ENCODE data around the gene TP53I3.
"Not testable (repeated sequence)": the region's sequence is repeated elsewhere in the genome, so short reads cannot be mapped to it uniquely, and the experiment has no call there.

The TP53I3 gene

DNA sequence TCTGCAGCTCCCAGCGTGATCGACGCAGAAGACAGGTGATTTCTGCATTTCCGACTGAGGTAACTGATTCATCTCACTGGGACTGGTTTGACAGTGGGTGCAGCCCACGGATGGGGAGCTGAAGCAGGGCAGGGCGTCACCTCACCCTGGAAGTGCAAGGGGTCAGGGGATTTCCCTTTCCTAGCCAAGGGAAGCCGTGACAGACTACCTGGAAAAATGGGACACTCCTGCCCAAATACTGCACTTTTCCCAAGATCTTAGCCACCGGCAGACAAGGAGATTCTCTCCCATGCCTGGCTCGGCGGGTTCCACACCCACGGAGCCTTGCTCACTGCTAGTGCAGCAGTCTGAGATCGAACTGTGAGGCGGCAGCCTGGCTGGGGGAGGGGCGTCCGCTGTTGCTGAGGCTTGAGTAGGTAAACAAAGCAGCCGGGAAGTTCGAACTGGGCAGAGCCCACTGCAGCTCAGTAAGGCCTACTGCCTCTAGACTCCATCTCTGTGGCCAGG lies 10.6 kb upstream of the TP53I3 start:
- DNase-seq = not testable (repeated sequence)

DNA sequence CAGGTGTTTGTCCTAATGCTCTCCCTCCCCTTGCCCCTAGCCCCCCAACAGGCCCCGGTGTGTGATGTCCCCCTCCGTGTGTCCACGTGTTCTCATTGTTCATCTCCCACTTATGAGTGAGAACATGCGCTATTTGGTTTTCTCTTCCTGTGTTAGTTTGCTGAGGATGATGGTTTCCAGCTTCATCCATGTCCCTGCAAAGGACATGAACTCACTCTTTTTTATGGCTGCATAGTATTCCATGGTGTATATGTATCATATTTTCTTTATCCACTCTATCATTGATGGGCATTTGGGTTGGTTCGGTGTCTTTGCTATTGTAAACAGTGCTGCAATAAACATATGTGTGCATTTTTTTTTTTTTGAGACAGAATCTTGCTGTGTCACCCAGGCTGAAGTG lies 8.6 kb upstream of the TP53I3 start:
- not testable (repeated sequence) for DNase-seq

DNA sequence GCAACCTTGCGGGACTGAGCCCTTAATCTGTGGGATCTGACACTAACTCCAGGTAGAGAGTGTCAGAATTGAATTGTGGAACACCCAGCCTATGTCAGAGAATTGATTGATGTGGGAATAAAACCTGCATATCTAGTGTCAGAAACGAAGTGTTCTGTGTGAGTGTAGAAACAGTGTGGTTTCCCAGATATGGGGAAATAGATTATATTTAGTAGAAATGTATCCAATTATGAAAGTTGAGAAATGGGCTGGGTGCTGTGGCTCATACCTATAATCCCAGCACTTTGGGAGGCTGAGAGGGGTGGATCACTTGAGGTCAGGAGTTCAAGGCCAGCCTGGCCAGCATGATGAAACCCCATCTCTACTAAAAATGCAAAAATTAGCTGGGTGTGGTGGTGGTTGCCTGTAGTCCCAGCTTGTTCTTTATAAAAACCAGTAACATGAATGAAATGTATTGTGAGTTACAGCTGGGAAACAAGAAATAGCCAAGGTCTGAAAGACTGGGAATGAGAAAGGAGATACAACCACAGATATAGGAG lies 4.3 kb upstream of the TP53I3 start:
- no peak for DNase-seq

DNA sequence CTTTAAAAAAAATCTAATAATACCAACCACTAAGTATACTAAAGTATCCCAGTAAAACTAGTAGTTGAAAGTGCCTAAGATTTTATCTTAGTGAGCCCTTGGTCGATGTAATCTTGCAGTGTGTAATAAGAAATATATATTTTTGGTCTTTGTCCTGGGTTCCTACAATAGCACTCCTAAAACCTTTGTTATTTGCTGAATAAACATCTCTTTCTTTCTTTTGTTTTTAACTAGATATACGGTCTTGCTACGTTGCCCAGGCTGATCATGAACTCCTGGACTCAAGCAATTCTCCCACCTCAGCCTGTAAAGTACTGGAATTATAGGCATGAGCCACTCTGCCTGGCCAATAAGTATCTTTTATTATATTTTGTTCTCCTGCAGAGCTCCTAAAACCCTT lies 2.4 kb upstream of the TP53I3 start:
- no peak for DNase-seq

DNA sequence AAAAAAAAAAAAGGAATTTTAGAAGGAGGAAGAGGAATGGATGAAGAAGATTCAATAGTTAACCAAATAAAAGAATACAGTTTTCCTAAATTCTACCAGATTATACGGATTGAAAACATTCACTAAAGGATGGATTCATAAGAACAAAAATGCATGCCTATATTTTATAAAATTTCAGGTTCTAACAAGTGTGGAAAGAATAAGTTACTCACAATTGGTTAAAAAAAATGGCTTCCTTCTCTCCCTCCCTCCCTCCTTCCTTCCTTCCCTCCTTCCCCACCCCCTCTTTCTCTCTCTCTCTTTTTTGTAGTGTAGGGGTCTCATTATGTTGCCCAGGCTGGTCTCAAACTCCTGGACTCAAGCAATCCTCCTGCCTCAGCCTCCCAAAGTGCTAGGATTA lies 1.6 kb upstream of the TP53I3 start:
- DNase-seq = no peak

DNA sequence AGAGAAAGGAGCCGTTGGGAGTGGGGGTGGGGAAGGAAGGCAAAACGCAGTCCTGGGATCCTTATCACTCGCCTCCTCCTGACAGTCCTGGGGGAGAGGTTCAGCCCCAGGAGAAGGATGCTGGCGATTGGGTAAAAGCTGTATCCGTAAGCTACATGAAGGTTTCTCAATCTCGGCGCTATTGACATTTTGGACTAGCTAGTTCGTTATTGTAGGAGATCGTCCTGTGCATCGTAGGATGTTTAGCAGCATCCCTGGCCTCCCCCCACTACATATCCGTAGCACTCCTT lies 511 bp upstream of the TP53I3 start:
- no peak for DNase-seq

DNA sequence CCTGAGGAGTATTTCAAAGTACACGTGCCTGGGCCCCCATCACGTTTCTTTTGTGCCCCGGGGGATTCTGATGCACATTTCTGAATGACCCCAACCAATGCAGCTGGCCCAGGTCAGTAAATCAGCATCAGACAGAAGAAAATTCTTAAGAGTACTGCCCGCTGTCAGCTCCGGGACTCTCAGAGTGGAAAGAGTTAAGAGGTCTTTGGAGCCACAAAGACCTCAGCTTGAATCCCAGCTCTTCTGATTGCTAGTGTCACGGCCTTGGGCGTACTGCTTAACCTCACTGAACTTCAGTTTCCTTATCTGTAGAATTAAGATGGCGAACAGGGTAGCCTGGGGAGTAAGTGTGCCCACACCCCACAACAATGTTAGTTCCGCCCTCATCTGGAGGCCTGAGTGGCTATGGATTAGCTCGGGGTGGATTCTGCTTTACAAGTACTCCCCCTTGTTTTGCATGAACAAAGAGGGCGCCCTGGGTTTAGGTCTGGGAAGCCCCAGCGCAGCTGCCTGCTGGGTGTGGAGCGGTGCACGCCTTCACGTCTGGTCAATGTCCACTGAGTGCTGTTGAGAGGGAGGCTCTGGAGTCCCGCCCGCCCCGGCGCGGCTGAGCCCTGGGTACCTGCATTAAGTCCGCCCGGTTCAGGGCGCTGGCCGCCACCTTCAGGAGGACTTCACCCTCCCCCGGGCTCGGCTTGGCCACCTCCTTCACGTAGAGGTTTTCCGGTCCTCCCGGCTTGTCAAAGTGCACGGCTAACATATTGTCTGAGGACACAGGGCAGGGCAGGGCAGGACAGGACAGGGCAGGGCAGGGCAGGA lies 858 bp downstream of the TP53I3 start:
- DNase-seq = peak; percentile 57 to 73

DNA sequence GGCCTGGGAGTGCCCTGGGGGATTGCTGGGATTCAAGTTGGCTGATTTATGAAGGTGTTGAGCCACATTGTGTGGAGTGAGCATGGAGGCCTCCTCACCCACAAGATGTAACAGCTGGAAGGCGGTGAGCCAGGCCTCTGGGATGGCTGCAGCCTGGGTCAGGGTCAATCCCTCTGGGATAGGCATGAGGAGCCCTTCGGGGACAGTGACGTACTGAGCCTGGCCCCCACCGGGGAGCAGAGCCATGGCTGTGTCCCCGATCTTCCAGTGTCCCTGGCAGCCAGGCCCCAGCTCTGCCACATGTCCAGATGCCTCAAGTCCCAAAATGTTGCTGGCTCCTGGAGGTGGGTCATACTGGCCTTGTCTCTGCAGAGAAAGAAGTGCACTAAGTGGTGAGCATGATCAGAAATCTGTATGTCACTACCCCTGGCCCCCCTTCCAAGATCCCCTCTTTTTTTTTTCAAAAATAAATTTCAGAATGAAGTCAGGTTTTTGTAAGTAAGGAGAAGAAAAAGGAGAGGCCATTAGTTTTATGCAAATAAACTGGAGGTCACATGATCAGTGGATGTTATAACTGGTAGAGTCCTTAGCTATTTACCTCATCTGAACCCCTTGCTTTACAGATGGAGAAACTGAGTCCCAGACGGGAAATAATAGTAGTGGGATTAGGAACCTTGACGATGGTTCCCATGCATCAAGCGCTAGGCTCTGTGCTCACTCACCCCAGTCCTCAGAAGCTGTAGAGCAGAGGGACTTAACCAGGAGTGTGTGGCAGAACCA lies 1.7 kb downstream of the TP53I3 start:
- DNase-seq = no peak

DNA sequence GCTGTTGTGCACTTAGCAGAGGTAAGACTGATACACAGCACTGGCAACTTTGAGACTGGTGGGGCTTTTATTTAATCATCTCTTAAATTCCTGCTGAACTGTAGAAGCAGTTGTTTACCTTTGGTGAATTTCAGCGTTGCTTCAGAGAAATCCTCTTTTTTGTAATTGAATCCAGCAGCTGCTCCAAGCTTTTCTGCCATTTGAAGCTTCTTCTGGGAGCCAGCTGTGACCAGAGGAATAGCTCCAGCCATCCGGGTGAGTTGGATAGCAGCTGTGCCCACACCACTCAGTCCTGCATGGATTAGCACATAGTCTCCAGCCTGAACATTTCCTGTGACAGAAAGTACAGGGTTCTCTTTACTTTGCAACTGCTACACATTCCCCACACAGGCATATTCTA lies 3.9 kb downstream of the TP53I3 start:
- no peak for DNase-seq

DNA sequence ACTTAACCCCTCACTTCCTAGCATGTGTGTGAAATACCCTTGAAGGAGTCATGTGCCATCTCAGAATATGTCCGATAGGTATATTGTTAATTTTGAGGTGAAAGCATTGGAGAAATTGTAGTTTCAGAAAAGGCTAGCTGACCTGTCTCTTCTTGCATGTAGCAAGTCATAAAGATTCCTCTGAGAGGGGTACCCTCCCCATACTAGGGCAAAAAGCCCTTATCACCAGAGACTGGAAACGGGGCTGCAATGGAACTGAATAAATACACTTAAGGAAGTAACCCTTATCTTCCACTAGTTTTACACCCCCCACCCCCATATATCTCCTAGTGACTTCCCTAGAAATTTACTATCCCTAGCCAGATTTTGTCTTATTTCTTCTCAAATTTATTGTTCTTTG lies 6.8 kb downstream of the TP53I3 start:
- DNase-seq = no peak

DNA sequence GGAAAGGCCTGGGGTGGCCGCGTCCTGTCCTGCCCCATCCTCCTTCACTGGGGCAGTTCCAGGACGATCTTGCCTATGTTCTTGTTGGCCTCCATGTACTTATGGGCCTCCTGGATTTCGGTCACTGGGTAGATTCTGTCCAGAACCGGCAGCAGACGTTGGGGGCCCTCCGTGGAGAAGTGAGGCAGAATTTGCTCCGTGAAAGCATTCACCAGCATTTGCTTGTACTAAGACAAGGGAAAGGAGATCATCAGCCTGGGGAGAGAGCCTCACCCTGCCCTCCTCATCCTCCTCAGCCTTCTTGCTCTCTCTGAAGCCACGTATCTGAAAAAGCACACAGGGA lies 7.1 kb downstream of the TP53I3 start:
- no peak for DNase-seq

DNA sequence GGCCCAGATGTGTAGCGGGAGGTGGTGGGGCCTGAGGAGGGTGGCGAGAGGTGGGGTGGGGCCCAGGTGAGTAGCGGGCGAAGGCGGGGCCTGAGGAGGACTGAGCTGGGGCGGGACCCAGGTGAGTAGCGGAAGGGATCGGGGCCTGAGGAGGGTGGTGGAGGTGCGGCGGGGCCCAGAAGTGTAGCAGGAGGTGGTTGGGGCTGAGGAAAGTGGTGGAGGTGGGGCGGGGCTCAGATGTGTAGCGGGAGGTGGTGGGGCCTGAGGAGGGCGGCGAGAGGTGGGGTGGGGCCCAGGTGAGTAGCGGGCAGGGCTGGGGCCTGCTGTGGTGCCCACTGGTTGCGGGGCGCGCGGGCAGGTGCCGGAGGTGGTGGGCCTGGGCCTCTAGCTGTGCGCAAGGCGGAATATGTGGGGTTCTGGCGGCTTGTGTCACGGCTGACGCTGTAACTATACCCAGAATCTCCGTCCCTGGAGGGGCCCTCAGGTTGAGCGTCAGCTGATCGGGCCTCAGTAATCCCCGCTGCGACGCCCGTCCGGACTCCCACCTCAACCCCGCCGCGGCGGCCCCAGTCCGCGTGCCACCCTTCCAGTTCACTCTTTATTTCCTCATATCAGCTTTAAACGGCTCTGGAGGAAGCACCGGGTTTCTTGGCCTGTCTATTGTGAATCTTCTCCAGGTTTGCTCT lies 7.6 kb downstream of the TP53I3 start:
- DNase-seq = no peak

DNA sequence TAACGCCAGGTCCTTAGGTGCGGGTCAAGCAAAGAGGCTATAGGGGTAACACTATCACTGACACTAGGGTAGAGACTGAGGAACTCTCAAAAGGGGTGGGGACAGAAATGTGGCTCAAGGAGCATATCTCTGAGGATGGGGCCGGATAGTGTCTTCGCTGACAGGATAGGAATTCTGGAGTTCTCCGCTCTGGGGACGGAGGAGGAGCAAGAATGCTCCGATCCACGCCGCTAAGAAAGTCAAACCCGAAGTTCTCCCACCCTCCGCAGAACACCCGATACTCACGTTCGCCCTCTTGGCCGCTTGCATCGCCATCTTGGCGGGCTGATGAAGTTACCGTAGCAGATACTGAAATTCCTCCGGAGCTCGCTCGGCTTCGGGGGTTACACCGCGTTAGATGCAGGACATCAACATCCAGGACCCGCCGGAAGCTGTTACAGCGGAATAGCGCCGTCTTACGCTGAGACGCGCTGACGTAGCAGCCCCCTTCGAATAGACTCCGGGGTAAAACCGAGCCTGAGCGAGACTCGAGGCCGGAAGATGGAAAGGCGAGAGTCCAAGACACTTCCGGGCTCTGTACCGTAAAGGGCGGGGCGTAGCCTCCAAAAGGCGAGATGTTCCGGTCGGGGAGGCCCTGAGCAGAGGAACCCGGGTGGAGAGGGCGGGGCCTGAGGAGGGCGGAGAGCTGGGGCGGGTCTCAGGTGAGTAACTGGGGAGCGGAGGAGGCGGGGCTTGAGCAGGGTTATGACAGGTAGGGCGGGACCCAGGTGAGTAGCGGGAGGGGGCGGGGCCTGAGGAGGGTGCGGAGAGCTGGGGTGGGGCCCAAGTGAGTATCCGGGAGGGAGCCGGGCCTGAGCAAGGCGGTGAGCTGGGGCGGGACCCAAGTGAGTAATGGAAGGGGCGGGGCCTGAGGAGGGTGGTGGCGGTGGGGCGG lies 8.5 kb downstream of the TP53I3 start, which contains the start of gene SF3B6:
TSS of gene SF3B6 (minus strand) at position 412 of the 934 bp plus-strand sequence. CDS start at position 315, 97 bp downstream.
- peak; percentile 100 for DNase-seq

DNA sequence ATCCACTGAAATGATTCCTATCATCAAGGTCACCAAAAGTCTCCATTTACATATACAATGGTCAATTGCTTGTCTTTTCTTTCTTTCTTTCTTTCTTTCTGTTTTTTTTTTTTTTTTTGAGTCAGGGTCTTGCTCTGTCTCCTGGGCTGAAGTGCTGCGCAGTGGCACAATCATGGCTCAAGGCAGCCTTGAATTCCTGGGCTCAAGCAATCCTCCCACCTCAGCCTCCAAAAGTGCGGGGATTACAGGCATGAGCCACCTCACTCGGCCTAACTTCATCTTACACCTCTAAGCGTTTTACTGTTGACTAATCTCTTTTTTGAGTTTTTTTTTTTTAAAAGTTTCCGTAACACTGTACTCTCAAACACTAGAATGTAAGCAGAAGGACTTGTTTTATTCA lies 9.4 kb downstream of the TP53I3 start:
- no peak for DNase-seq

DNA sequence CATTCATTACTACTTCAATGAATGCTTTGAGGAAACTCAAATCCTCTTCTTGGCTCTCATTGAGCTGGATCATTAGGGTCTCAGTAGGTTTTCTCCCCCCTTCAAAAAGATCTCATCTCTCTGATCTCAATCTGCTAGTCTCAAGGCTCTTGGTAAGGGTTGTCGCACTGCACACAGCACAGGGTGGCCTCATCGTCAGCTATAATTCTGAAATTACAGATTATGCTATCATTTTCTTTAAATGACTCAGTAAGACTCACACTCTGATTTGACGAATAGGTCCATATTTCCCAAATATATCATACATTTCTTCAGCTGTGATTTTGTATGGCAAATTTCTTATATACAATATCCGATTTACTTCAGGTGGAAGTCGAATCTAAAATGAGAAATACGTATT lies 10.8 kb downstream of the TP53I3 start:
- no peak for DNase-seq

DNA sequence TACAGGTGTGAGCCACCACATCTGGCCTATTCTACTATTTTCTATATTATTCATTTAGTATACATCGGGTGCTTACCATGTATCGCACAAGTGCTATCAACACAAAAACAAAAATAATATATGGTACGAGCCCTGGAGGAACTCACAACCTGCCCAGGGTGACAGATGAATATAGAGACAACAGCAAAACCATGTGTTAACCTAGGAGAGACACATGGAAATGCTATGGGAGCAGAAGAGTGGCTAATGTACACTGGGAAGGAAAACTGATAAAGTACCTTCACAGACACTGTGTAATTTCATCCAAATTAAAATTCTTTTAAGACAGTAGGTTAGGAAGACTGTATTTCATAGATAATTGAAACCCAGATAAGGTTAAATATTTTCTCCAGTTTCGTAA lies 12.4 kb downstream of the TP53I3 start:
- no peak for DNase-seq

DNA sequence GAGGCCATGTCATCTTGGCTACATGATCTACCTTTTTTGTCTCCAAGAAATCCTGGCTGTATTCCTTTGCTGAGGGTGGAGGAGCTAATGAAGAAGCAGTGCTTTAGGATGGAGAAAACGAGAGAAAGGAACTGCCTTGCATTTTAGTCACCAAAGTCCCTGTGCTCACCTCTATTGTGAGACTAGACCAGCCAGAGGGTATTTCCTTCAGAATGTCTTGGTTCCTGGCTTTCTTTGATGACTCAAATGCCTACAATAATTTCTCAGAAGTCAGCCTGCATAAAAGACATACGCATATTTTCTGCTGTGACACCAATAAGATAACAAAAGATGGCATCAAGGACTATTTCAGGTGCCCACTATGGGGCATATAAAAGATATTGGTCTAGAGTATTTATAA lies 19.3 kb downstream of the TP53I3 start:
- no peak for DNase-seq

DNA sequence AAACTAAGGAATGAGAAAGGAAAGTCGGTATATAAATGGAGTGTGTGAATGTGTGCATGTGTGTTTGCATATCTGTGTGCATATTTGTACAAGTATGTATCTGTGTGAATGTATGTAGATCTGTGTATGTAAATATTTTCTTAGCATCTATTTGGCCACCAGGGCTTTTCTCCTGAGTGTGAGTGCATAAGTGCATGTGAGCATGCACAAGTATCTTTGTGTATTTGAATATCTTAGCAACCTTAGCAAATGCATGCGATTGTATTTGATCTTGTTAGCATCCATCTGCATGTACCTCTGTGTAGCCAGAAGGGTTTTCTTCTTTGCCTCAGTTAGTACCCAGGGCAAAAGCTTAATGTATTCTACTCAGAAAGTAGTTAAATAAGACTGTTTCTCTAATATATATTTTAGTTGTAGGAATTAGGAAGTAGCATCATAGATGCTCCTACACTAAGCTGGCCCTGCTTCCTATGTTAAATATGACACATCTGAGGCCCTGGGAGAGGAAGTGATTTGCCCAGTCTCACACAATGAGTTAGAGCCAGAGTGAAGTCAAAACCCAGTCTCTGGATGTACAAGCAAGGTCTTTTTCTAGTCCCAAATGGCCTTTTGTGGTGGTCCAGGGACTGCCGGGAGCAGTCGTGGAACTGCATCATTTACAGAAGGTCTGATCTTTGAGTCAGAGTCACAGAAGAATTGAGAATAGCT lies 25.9 kb downstream of the TP53I3 start:
- no peak for DNase-seq

DNA sequence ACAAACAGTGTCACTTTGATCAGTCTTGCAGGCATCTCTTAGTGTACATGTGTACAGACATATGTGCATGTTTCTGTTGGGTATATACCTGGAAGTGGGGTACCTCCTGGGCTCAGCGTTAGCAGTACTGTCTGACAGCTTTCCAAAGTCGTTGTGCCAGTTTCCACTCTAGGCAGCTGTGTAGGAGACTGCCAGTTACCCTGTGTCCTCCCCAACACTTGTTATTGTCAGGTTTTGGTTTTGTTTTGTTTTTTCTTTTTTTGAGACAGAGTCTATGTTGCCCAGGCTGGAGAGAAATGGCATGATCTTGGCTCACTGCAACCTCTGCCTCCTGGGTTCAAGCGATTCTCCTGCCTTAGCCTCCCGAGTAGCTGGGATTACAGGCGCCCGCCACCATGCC lies 28.9 kb downstream of the TP53I3 start:
- DNase-seq = no peak

DNA sequence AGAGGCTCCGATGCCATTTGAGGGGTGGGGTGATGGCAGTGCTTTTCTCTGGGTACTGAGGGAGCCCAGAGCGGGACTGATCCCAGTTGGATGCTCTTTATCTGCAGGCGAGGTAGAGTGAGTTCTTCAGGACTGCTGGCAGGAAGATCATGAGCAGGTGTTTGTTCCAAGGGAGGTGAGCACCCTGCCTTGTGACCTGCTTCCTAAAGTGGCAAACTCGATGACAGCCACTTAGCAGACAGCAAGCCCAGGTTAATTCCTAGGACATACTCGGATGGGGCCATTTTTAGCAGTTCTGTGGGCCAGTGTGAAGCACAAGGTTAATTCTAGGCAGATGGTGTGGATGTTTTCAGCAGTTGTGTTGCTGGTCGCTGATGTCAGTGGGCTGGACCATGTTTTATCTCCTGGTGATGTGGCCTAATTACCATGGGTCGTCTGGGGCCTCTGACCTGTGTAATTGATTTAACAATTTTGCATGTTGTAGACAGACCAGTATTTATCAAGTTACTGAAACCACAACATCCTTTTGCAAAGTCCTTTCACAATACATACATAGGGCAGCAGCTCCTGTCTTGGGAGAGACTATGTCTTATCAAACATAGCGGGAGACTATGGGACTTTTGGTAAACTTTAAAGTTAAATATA lies 30.1 kb downstream of the TP53I3 start:
- DNase-seq = no peak

DNA sequence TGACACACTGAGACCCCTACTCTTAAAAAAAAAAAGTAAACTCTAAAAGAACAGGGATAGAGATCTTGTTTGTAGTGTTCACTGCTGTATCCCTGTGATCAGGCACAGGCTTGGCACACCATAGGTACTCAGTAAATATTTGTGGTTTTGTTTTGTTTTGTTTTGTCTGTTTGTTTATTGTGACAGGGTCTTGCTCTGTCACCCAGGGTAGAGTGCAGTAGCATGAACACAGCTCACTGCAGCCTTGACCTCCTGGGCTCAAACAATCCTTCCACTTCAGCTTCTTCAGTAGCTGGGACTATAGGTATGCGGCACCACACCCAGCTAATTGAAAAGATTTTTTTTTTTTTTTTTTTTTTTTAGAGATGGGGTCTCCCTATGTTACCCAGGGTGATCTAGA lies 31.7 kb downstream of the TP53I3 start:
- no peak for DNase-seq

Data from CD4-positive, alpha-beta T cell treated with Interleukin-4 for 1 hour (primary cell).